NCI-H345 (cell line): ENCODE data around the gene LATS2.

Experiments
- DNase-seq: peaks from one replicate; lab custom pipeline; 2025; lab: John Stamatoyannopoulos, UW

Gene LATS2

GRCh38 chr13:21015284-21015683, 46.1 kb downstream of the LATS2 start:
- no peak for DNase-seq

GRCh38 chr13:21014502-21015170, 46.8 kb downstream of the LATS2 start:
- DNase-seq = no peak

GRCh38 chr13:21014139-21014501, 47.3 kb downstream of the LATS2 start:
- no peak for DNase-seq

GRCh38 chr13:21013682-21014038, 47.7 kb downstream of the LATS2 start:
- no peak for DNase-seq

GRCh38 chr13:21012841-21013681, 48.3 kb downstream of the LATS2 start:
- no peak for DNase-seq

DNA sequence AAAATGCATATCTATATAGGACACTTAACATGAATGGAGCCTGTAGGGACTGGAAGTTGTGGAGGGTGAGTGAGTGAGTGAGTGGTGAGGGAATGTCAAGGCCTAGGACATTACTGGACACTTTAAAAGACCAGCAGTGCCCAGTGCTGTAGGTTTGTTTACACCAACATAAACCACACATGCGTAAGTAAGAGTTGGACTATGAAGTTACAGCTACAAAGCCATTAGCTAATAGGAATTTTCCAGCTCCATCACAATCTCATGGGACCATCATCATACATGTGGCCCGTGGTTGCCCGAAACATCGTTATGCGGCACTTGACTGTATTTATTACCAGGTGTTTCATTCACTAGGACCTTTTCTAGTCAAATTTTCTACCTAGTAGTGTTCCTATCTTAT, 49.2 kb downstream of the LATS2 start:
- no peak for DNase-seq

DNA sequence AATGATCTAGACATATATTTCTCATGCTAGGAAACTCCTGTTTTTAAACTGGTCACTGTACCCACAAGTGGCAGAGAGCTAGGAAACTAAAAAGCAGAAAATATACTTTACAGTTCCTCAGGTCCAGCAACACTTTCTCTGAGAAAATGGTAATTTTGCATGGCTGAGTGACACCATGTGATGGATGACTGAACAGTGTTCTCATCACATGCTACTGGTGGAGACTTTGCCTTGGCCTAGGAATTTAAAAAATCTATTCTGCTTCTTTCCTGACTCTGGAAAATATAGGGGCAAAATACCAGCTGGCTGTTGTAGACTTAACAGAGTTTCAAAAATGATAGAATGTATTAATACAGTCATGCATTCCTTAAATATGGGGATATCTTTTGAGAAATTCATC, 50.0 kb downstream of the LATS2 start:
- DNase-seq = no peak

DNA sequence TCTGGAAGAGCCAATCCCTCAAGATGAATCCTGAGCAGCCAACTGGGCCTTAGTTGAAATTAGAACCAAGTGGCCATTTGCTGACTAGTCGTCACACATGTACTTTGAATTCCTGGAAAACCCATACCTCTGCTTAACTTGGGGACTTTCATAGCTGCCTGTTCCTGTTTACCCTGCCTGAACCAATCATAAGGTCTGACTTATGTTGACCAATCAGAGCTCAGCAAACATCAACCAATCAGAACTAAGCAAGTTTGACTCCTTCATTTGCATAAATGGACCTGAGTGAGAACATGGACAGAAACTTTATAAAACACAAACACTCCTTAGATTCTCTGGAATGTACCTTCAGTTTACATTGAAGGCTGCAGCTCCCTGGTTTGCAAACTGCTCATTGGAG, 50.8 kb downstream of the LATS2 start:
- no peak for DNase-seq

- no peak for DNase-seq
These were observed 52.4 kb downstream of the LATS2 start for GRCh38 chr13:21009036-21009435.

GRCh38 chr13:21008026-21008425, 53.4 kb downstream of the LATS2 start:
- DNase-seq = no peak

- DNase-seq = peak; percentile 22
These were observed 55.0 kb downstream of the LATS2 start for GRCh38 chr13:21006141-21007005.

- no peak for DNase-seq
These were observed 56.2 kb downstream of the LATS2 start for GRCh38 chr13:21005193-21005592.

GRCh38 chr13:21001471-21001870, 59.9 kb downstream of the LATS2 start:
- DNase-seq = no peak

GRCh38 chr13:21000647-21001046, 60.7 kb downstream of the LATS2 start:
- DNase-seq = no peak

DNA sequence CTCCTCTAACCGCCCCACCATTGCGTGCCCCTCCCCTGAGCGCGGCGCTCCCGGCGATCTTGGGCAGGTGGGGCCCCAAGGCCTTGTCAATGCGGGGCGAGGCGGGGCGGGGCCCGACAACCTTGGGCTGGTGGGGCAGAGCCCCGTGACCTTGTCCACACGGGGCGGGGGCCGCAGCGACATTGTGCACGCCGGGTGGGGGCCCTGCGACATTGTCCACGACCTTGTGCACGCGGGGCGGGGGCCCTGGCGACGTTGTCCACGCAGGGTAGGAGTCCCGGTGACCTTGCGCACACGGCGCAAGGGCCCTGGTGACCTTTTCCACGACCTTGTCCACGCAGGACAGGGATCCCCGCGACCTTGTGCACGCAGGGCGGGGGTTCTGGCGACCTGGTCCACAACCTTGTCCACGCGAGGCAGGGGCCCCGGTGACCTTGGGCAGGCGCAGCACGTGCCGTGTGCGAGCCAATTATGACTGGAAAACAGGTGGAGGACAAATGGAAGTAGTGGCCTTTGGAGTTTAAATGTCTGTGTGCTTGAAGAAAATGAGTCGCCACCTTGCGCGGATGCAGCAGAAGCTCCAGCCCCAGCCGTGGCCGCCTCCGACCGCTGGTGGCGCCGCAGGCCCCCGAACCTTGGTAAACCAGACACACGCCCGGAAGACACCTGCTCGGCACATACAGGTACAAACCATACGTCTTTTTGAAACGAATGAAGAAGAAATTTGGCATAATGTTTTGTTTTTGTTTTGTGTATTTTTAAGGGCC, 62.6 kb downstream of the LATS2 start:
- no peak for DNase-seq

- DNase-seq = no peak
These were observed 63.9 kb downstream of the LATS2 start for GRCh38 chr13:20997301-20998161.

GRCh38 chr13:20995245-20995838, 66.0 kb downstream of the LATS2 start:
- DNase-seq = no peak

DNA sequence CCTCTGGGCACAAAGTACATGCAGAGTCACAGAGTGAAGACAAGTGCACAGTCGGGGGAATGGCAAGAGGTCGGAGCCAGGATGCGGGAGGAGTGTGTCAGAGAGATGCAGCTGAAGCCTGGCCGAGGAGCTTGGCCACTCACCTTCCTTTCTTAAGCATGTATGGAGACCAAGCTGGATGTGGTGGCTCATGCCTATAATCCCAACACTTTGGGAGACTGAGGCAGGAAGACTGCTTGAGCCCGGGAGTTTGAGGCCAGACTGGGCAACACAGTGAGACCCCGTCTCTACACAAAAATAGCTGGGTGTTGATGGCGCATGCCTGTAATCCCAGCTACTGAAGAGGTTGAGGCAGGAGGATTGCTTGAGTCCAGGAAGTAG, 67.0 kb downstream of the LATS2 start:
- DNase-seq = no peak

DNA sequence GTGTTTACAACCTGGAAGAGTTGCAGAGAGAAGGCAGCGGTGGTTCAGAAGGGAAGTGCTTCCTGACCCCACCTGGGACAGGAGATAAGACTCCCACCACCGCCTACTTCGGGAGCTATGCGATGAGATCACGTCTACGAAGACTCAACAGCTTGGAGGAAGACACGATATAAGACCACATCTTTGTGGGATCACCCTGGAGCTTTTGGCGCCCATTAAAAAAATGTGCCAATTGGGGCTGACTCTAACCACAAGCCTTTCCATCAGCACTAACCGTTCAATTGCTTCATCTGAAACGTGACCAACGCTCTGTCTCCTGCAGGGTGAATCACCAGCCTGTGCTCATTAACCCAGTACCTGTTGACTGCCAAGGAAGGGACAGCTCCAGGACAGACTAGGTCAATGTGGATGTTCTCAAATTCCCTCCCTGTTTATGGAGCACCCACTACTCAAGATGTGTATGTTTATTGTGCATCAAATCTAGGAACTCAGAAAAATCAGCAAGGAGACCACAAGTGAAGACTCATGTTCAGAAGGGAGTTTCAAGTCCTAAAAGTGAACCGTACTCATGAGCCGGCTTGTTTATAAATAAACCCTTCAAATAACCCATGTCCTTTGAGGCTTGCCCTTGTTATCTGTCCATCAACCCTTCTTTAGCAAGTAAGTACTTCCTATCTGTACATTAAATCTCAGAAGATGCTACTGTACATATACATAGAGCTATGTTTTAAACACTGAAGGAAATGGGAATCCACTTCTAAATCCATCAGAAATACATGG, 67.5 kb downstream of the LATS2 start:
- no peak for DNase-seq

- no peak for DNase-seq
These were observed 68.2 kb downstream of the LATS2 start for GRCh38 chr13:20993211-20993610.
